WTC11 (cell line): ENCODE results near the gene KBTBD7. TPM values are rescaled to one million over a fixed set of nuclear protein-coding genes. Genes with fewer than 3 reads are reported as not detected.

ENCODE experiments used
- ATAC-seq: fragments of 200-7000 bp; cut with Tn5 transposase; 2 replicates; pipeline ENCODE4 v1.10.0; 2021; ENCODE audit warnings: mild to moderate bottlenecking, moderate library complexity
- CTCF ChIA-PET: fragments of 300-600 bp; sonication (Branson Sonifier 250); formaldehyde crosslinking; loops from one replicate; lab custom pipeline; 2021; ENCODE audit warnings: antibody characterized with exemption; lab: Charles Lee
- POLR2A ChIA-PET: fragments of 350-600 bp; sonication (Branson Sonifier 250); formaldehyde crosslinking; loops from one replicate; lab custom pipeline; 2021; ENCODE audit warnings: antibody characterized with exemption; lab: Charles Lee
- DNase-seq: peaks from one replicate; pipeline ENCODE4 v3.0.0; 2021; ENCODE audit warnings: low spot score
- H3K27ac Mint-ChIP-seq: 2 replicates; pipeline ENCODE4 v1.8.0; 2021; ENCODE audit warnings: mixed read lengths
- H3K27me3 Mint-ChIP-seq: 2 replicates; pipeline ENCODE4 v1.8.0; 2021; ENCODE audit warnings: low read depth, mild to moderate bottlenecking, moderate library complexity, mixed read lengths
- H3K36me3 Mint-ChIP-seq: 2 replicates; pipeline ENCODE4 v1.8.0; 2021; ENCODE audit warnings: mixed read lengths
- H3K4me1 Mint-ChIP-seq: 2 replicates; pipeline ENCODE4 v1.8.0; 2022; ENCODE audit warnings: mixed read lengths
- H3K4me3 Mint-ChIP-seq: 2 replicates; pipeline ENCODE4 v1.8.0; 2021; ENCODE audit warnings: mild to moderate bottlenecking, moderate library complexity, mixed read lengths
- H3K9me3 Mint-ChIP-seq: 2 replicates; pipeline ENCODE4 v1.8.0; 2021; ENCODE audit warnings: mixed read lengths
- ELF4 ChIP-seq: sonication (generic); formaldehyde crosslinking; IDR thresholded peaks from 2 replicates; pipeline ENCODE4 v1.8.1; 2022; ENCODE audit warnings: low read depth, mild to moderate bottlenecking, moderate library complexity, missing genetic modification reagents
- EMX1 ChIP-seq: fragments of 250-450 bp; sonication (Bioruptor Pico); IDR thresholded peaks from 2 replicates; pipeline ENCODE4 v1.8.0; 2021; ENCODE audit warnings: mild to moderate bottlenecking
- ETV6 ChIP-seq: sonication (generic); formaldehyde crosslinking; IDR thresholded peaks from 2 replicates; pipeline ENCODE4 v1.8.1; 2022; ENCODE audit warnings: mild to moderate bottlenecking, missing genetic modification reagents
- GABPB1 ChIP-seq: sonication (generic); formaldehyde crosslinking; IDR thresholded peaks from 2 replicates; pipeline ENCODE4 v1.8.1; 2023; ENCODE audit warnings: mild to moderate bottlenecking, missing genetic modification reagents
- GTF2I ChIP-seq: fragments of 250-450 bp; sonication (Bioruptor Pico); conservative IDR thresholded peaks from 2 replicates; pipeline ENCODE4 v1.4.0; 2021; ENCODE audit warnings: mild to moderate bottlenecking
- MYBL2 ChIP-seq: sonication (generic); formaldehyde crosslinking; IDR thresholded peaks from 2 replicates; pipeline ENCODE4 v1.8.1; 2023; ENCODE audit warnings: mild to moderate bottlenecking, moderate library complexity, missing genetic modification reagents
- RELA ChIP-seq: sonication (generic); formaldehyde crosslinking; IDR thresholded peaks from 2 replicates; pipeline ENCODE4 v1.8.1; 2022; ENCODE audit warnings: missing genetic modification reagents, mild to moderate bottlenecking, borderline replicate concordance
- SMAD4 ChIP-seq: sonication (generic); formaldehyde crosslinking; IDR thresholded peaks from 2 replicates; pipeline ENCODE4 v1.8.0; 2022; ENCODE audit warnings: mild to moderate bottlenecking, missing genetic modification reagents
- SOX15 ChIP-seq: fragments of 250-450 bp; sonication (Bioruptor Pico); IDR thresholded peaks from 2 replicates; pipeline ENCODE4 v1.9.0; 2021; ENCODE audit warnings: mild to moderate bottlenecking
- SP1 ChIP-seq: sonication (generic); formaldehyde crosslinking; conservative IDR thresholded peaks from 2 replicates; pipeline ENCODE4 v1.8.1; 2022; ENCODE audit warnings: missing genetic modification reagents
- TEAD1 ChIP-seq: sonication (generic); formaldehyde crosslinking; IDR thresholded peaks from 2 replicates; pipeline ENCODE4 v1.8.0; 2022; ENCODE audit warnings: mild to moderate bottlenecking, missing genetic modification reagents
- ZNF219 ChIP-seq: sonication (generic); formaldehyde crosslinking; IDR thresholded peaks from 2 replicates; pipeline ENCODE4 v1.8.0; 2023; ENCODE audit warnings: missing genetic modification reagents, mild to moderate bottlenecking, borderline replicate concordance
- ZNF396 ChIP-seq: fragments of 250-450 bp; sonication (Bioruptor Pico); IDR thresholded peaks from 2 replicates; pipeline ENCODE4 v1.8.0; 2021; ENCODE audit warnings: mild to moderate bottlenecking, moderate library complexity, borderline replicate concordance
- total RNA-seq: library from RNA; stranded (reverse); gene quantifications from 3 replicates; pipeline ENCODE4 v1.2.3, GENCODE V29; 2021
- TF ChIP-seq, protein P1 (sequence below): sonication (generic); formaldehyde crosslinking; IDR thresholded peaks from 2 replicates; pipeline ENCODE4 v1.8.1; 2023; ENCODE audit warnings: mild to moderate bottlenecking, missing genetic modification reagents, moderate library complexity
- TF ChIP-seq, protein P2 (sequence below): sonication (generic); formaldehyde crosslinking; IDR thresholded peaks from 2 replicates; pipeline ENCODE4 v1.8.1; 2022; ENCODE audit warnings: low read depth, missing genetic modification reagents, borderline replicate concordance
- TF ChIP-seq, protein P3 (sequence below): sonication (generic); formaldehyde crosslinking; IDR thresholded peaks from 2 replicates; pipeline ENCODE4 v1.8.0; 2022; ENCODE audit warnings: mild to moderate bottlenecking, missing genetic modification reagents
- TF ChIP-seq, protein P4 (sequence below): fragments of 250-450 bp; sonication (Bioruptor Pico); conservative IDR thresholded peaks from 2 replicates; pipeline ENCODE4 v1.9.0; 2021; ENCODE audit warnings: mild to moderate bottlenecking
- TF ChIP-seq, protein P5 (sequence below): sonication (generic); formaldehyde crosslinking; IDR thresholded peaks from 2 replicates; pipeline ENCODE4 v1.8.1; 2022; ENCODE audit warnings: missing genetic modification reagents, borderline replicate concordance
- TF ChIP-seq, protein P6 (sequence below): sonication (generic); formaldehyde crosslinking; IDR thresholded peaks from 2 replicates; pipeline ENCODE4 v1.8.1; 2023; ENCODE audit warnings: mild to moderate bottlenecking, missing genetic modification reagents, borderline replicate concordance

The KBTBD7 gene
- total RNA-seq, 1 experiment from 2014 or later: 15.7 TPM

DNA sequence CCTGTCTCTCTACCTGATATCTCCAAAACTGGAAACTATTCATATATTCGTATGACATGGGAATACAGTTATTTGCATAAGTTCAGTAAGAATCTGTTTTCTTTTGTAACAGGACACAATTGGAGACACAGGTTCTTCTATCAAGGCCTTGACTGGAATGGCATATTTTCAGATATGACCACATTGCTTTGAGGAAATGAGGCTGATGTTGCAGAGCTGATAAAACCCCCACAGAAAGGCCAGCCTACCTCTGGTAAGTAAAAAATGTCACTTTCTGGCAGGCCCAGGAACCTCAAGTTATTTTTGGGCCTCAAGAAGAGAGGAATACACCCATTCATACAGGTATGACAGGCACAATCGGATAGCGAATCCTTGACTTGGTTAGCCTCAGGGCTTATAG, 32.2 kb downstream of the KBTBD7 start (continued):
- TF ChIP-seq, protein P1, sequence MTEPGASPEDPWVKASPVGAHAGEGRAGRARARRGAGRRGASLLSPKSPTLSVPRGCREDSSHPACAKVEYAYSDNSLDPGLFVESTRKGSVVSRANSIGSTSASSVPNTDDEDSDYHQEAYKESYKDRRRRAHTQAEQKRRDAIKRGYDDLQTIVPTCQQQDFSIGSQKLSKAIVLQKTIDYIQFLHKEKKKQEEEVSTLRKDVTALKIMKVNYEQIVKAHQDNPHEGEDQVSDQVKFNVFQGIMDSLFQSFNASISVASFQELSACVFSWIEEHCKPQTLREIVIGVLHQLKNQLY (CRISPR knock-in tag): no peak
- TF ChIP-seq, all 79 proteins: peak for 0

DNA sequence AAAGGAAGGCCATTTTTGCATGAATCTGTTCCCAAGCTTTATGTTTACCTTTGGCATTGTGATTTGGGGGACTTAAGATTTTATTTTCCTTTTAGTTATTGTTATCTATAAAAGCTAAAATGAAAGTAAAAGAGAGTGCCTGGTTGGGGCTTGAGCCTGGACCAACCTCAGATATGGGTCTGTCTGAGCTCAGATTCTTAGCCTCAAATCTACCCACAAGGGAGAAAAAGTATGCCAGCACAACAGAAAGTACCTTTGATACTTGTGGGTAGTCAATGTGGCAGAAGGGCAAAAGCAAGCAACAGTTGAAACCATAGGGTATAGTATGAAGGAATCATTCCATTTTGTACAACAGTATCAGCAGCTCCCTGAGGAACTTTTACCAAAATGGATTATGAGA, 35.2 kb downstream of the KBTBD7 start:
- peak overlapping the region; percentile 78 for H3K27ac Mint-ChIP-seq
- H3K9me3 Mint-ChIP-seq: peaks cover 5% of the 10 kb centered on the region
- no peak for DNase-seq
- ChIA-PET CTCF (no interaction called here), POLR2A (no interaction called here)
- no peaks in the 10 kb centered on the region for H3K27me3 Mint-ChIP-seq
- ATAC-seq: no peak
- H3K4me1 Mint-ChIP-seq: peaks cover 62% of the 10 kb centered on the region
- TF ChIP-seq RELA (CRISPR knock-in tag) (no peak), ETV6 (CRISPR knock-in tag) (no peak), SMAD4 (no peak), EMX1 (no peak), ELF4 (CRISPR knock-in tag) (no peak), TEAD1 (CRISPR knock-in tag) (no peak), GTF2I (no peak), SOX15 (CRISPR knock-in tag) (no peak), ZNF219 (CRISPR knock-in tag) (no peak)
- TF ChIP-seq, protein P2, sequence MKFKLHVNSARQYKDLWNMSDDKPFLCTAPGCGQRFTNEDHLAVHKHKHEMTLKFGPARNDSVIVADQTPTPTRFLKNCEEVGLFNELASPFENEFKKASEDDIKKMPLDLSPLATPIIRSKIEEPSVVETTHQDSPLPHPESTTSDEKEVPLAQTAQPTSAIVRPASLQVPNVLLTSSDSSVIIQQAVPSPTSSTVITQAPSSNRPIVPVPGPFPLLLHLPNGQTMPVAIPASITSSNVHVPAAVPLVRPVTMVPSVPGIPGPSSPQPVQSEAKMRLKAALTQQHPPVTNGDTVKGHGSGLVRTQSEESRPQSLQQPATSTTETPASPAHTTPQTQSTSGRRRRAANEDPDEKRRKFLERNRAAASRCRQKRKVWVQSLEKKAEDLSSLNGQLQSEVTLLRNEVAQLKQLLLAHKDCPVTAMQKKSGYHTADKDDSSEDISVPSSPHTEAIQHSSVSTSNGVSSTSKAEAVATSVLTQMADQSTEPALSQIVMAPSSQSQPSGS (CRISPR knock-in tag): no peak
- TF ChIP-seq, protein P3, sequence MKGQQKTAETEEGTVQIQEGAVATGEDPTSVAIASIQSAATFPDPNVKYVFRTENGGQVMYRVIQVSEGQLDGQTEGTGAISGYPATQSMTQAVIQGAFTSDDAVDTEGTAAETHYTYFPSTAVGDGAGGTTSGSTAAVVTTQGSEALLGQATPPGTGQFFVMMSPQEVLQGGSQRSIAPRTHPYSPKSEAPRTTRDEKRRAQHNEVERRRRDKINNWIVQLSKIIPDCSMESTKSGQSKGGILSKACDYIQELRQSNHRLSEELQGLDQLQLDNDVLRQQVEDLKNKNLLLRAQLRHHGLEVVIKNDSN (CRISPR knock-in tag): no peak
- H3K4me3 Mint-ChIP-seq: no peak overlapping the region
- H3K36me3 Mint-ChIP-seq: no peaks in the 10 kb centered on the region

DNA sequence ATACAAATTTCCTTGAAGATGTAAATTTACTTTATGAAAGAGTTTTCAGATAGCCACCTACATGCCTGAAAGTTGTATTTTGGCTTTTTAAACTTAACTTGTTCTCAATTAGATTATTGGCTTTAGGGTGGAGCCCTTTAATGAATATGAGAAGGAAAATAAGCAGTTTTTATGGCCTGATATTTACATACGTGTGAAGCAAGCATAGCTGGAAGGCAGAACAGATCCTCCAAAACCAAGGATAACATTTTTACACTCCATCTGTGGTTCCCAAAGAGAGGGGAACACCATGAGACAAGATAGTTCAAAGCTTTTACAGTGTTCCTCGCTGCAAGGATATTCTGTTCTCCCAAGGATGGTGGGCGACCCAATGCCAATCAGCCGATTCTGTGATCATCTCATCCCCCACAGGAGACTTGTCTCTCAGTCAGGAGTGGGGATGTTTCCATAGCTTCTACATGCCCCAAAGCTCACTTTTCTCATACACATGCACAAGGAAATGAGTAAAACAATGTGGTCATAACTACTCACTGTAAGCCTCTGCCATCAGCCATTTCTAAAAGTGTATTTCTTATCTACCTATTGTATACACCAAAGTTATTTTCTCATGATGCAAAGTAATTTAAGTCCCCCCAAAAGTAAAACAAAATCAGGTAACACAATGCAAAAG, 37.2 kb downstream of the KBTBD7 start:
- POLR2A ChIA-PET: no interaction called here
- Mint-ChIP-seq H3K36me3 (peaks cover 9% of the 10 kb centered on the region), H3K4me3 (no peak overlapping the region), H3K4me1 (peaks cover 71% of the 10 kb centered on the region), H3K27ac (no peak overlapping the region), H3K9me3 (peaks cover 13% of the 10 kb centered on the region), H3K27me3 (no peaks in the 10 kb centered on the region)
- ATAC-seq (no peak), DNase-seq (no peak)
- CTCF ChIA-PET: no interaction called here
- TF ChIP-seq, protein P4, sequence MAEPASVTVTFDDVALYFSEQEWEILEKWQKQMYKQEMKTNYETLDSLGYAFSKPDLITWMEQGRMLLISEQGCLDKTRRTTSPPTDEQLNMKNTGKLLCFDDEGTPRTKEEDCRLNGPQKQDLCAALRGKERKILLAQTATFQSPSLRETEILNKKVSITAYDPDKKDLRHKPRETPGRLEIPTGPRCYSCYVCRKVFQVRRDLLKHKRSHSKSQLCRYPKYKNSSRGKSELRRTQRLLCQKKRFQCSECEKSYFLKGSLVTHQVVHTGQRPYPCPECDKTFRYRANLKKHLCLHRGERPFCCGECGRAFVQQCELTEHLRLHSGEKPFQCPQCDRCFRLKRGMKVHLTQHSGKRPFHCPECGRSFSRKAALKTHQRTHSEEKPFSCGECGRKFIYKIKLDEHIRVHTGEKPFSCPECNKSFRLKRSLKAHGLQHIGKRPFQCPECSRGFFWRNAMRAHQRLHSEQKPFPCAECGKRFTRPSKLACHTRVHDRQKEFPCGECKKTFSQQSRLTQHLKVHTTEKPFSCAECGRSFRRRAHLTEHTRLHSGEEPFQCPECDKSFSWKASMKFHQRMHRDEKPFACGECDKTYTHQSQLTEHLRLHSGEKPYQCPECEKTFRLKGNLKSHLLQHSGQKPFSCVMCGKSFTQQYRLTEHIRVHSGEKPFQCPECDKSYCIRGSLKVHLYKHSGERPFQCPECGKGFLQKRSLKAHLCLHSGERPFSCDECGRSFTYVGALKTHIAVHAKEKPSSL (CRISPR knock-in tag): no peak
- TF ChIP-seq SP1 (CRISPR knock-in tag) (no peak), GABPB1 (CRISPR knock-in tag) (no peak), ZNF396 (CRISPR knock-in tag) (no peak), MYBL2 (CRISPR knock-in tag) (no peak), EMX1 (no peak)
- TF ChIP-seq, protein P5, sequence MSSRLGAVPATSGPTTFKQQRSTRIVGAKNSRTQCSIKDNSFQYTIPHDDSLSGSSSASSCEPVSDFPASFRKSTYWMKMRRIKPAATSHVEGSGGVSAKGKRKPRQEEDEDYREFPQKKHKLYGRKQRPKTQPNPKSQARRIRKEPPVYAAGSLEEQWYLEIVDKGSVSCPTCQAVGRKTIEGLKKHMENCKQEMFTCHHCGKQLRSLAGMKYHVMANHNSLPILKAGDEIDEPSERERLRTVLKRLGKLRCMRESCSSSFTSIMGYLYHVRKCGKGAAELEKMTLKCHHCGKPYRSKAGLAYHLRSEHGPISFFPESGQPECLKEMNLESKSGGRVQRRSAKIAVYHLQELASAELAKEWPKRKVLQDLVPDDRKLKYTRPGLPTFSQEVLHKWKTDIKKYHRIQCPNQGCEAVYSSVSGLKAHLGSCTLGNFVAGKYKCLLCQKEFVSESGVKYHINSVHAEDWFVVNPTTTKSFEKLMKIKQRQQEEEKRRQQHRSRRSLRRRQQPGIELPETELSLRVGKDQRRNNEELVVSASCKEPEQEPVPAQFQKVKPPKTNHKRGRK: no peak
- TF ChIP-seq, protein P6, sequence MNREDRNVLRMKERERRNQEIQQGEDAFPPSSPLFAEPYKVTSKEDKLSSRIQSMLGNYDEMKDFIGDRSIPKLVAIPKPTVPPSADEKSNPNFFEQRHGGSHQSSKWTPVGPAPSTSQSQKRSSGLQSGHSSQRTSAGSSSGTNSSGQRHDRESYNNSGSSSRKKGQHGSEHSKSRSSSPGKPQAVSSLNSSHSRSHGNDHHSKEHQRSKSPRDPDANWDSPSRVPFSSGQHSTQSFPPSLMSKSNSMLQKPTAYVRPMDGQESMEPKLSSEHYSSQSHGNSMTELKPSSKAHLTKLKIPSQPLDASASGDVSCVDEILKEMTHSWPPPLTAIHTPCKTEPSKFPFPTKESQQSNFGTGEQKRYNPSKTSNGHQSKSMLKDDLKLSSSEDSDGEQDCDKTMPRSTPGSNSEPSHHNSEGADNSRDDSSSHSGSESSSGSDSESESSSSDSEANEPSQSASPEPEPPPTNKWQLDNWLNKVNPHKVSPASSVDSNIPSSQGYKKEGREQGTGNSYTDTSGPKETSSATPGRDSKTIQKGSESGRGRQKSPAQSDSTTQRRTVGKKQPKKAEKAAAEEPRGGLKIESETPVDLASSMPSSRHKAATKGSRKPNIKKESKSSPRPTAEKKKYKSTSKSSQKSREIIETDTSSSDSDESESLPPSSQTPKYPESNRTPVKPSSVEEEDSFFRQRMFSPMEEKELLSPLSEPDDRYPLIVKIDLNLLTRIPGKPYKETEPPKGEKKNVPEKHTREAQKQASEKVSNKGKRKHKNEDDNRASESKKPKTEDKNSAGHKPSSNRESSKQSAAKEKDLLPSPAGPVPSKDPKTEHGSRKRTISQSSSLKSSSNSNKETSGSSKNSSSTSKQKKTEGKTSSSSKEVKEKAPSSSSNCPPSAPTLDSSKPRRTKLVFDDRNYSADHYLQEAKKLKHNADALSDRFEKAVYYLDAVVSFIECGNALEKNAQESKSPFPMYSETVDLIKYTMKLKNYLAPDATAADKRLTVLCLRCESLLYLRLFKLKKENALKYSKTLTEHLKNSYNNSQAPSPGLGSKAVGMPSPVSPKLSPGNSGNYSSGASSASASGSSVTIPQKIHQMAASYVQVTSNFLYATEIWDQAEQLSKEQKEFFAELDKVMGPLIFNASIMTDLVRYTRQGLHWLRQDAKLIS (CRISPR knock-in tag): no peak
